Measurements from ENCODE around the gene CIB2.

The CIB2 gene

DNA sequence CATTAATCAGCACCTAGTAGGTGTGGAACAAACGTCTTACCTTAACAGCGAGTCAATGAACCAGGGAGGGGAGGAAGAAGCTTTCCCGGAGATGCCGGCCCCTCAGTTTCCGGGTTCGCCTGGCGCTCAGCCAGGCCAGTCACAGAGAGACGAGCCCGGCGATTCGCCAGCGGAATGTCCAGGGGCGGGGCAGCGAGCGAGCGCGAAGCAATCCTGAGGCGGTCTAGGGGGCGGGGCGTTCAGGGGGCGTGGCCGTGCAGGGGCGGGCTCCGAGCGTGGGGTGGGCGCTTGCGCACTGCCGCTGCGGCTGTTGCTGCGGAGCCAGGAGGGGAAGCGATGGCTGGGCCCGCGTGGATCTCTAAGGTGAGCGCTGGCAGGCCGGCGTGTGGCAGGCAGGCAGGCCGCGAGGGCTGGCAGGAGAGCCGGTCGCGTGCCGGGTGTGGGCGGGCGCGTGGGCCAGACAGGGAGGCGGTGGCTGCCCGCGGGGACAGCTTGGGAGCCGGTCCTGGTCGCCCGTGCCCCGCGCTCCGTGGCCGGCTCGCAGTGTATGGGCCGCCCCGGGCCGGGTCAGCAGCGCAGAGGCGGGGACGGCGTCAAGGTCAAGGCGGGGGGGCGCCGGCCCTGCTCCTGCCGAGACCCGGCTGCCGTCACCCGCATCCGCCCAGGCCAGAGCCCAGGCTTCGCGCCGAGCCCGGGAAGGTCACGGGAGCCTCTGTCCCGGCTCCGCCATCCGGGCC is 18.0 kb upstream of the CIB2 start, which contains the start of gene IDH3A:
IDH3A (plus strand) TSS at position 295 of the 737 bp plus-strand sequence; CDS start at position 337, 42 bp downstream.
- DNase-seq: peak; percentile 95

DNA sequence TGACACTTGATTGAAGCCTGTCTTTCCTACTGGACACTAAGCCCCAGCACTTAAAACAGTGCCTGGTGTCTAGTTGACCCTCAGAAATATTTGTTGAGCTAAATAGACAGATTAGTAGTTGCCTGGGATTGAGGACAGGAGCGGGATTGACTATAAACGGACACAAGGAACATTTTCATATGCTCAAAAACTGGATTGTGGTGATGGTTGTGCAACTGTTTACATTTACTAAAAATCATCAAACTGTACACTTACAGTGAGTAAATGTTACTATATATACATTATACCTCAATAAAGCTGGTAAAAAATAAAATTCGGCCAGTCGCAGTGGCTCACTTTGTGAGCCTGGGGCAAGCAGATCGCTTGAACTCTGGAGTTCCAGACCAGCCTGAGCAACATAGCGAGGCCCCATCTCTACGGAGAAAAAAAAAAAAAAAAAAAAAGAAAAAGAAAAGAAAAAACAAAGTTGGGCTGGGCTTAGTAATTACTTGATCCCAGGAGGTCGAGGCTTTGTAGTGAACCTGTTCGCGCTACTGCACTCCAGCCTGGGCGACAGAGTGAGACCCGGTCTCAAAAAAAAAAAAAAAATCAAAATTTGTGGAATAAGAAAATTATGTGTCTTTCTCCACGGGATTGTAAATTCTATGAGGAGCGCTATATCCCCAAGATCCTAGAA is 17.3 kb upstream of the CIB2 start:
- DNase-seq: no peak

DNA sequence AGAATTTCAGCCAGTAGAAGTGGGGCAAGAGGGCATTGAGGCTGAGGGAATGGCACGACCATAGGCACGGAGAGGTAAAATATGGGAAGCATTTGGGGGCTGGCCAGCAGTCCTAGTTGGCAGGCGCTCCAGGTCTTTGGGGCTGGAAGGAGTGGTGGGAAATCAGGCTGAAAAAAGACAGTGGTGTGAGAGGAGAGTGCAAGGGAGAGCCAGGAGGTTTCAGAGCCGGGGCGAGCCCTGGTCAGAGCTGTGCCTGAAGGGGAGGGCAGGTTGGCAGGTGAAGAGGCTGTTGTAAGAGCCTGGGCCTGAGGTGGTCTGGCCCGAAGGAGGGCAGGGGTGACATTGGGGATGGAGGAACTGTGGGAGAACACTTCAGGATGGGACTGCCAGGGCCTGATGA is 16.3 kb upstream of the CIB2 start:
- no peak for DNase-seq

DNA sequence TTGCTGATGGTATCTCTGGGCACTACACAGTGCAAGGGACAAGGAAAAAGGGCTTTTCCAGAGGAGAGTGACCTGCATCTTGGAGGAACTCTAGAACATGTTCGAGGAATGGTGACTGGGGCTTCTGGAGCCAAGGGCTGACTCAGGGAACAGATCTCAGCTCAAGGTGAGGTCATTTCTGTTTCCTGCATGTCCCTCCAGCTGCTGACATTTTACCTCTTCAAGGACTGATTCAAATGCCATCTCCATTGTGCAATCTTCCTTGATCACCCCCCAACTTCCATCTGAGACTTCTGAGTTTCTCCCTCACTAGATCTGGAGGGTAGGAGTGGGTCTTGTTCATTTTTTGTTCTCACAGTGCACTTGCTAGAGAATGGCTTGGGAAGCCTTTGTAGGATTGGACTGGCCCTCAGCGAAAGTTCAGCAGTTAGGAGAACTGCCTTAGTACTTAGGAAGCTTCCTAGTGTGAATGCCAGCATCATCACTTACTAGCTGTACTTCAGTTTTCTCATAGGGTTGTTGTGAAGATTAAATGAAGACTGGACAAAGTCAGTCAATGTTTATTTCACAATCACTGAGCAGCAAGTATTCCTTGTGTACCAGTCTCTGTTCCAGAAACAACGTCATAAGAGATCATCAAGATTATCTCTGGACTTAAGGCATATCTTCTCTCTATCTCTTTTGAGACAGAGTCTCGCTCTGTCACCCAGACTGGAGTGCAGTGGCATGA is 15.3 kb upstream of the CIB2 start:
- DNase-seq: no peak

DNA sequence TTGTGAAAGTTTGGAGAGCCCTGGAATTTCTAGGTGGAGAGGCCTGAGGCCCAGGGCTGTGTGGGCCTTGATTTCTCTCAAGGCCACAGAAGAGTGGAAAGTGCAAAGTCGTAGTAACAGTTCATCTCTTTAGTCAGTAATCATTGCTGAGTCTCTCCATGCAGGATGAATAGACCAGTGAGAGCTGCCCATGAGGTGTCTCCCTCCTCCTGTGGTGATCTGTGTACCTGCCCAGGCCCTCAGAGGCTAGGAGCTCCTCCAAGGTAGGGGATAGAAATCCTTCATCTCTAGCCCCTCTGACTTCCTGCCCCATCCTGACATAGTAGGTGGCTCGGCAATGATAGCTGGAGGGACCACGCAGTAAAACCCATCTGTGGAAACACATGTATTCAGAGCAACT is 11.1 kb upstream of the CIB2 start:
- DNase-seq: no peak

DNA sequence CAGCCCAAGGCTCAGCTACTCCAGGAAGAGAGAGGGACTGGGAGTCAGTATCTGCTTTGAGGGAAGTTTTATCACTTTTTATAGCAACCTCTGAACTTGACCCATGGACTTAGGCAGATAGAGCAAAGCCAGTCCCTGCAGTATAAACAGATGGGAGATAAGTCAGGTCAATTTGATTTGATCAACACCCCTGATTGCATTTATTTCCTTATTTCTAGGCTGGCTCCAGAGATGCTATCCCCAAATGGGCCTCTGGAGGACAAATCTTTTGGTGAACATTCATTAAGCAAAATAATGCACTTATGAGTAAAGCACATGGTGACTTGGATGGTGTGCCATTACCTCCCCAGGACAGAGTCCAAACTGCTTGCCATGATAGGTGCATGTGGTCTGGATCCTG is 9.0 kb upstream of the CIB2 start:
- no peak for DNase-seq

DNA sequence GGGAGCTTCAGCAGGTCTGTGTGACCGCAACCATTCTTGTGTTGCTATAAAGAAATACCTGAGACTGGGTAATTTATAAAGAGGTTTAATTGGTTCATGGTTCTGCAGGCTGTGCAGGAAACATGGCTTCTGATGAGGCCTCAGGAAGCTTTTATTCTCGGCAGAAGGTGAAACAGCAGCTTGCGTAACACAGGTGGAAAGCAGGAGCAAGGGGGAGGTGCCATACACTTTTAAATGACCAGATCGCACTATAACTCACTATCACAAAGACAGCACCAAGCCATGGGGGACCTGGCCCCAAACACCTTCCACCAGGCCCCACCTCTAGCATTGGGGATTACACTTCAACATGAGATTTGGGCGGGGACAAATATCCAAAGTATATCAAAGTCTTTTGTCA is 8.3 kb upstream of the CIB2 start:
- DNase-seq: no peak

DNA sequence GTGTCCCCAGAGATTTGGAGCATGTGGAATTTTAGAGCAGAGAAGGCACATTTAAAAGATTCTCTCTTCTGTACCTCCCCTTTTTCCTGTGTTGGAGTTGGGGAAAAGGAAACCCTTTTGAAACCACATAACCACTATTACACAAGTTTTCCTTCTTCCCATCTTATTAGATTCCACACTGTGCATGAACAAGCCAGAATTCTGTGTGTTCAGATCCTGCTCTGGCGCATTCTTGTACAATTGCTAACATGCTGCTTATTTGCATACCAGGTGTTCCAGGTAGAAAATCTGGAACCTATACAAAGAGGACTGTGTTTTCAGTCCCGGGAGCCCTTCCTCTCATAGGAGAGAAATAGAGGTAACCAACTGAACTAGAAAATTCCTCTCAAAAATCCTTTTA is 2.6 kb upstream of the CIB2 start:
- no peak for DNase-seq

DNA sequence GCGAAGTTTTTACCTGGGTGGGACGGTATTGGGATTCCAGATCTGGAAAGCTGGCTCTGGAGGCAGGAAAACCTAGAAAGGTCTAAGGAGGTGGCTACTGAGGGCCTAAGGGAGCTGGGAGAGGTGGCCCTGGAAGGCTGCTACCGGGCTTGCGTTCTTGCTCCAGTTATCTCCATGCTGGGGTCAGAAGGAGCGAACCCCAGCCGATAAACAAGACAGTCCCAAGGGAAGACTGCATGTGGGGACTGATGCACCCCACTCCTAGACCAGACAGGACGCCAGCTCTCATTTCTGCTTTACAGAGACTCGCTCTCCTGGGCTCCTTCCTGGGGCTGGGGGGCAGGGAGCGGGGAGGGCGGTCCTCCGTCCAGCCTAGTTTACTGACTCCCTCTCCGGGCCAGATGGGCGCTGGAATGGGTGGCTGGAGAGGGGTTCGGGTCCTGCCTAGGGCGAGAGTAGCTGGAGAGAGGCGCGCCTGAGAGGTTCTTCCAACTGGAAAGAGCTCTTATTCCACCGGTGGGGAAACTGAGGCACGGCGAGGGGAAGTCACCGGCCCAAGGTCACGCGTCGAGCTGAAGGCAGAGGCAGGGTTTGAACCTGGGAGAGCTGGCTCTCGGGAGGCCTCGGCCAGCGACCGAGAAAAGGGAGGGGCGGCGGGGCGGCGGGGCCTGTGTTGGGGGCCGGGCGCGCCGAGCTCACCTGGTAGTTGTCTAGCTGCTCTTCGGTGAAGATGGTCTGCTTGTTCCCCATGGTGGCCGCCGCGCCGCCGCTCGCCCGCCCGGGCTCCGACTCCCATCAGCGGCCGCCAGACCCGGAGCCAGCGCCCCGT is 565 bp downstream of the CIB2 start:
- DNase-seq: peak; percentile 39

DNA sequence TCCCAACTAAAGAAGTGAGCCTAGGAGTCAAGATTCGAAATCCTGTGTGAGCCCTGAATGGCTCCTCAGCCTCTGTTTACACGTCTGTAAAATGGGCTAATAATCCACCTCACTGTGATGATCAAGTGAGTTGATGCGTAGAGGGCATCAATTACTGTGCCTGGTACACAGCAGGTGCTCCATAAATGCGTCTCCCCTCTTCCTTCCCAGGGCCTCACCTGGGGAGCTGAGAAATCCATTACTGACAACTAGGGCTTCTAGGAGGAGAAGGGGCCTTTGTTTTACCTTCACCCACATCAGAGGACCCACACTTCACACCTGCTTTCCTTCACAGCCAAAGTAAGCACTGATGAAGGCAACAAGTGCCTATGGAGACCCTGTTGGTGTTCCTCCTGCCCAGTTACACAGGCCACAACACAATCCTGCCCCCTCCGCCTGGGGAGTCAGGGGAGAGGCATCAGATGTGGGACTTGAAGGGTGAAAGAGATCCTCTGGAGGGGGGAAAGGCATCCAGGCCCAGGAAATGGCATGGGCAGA is 1.4 kb downstream of the CIB2 start:
- no peak for DNase-seq

DNA sequence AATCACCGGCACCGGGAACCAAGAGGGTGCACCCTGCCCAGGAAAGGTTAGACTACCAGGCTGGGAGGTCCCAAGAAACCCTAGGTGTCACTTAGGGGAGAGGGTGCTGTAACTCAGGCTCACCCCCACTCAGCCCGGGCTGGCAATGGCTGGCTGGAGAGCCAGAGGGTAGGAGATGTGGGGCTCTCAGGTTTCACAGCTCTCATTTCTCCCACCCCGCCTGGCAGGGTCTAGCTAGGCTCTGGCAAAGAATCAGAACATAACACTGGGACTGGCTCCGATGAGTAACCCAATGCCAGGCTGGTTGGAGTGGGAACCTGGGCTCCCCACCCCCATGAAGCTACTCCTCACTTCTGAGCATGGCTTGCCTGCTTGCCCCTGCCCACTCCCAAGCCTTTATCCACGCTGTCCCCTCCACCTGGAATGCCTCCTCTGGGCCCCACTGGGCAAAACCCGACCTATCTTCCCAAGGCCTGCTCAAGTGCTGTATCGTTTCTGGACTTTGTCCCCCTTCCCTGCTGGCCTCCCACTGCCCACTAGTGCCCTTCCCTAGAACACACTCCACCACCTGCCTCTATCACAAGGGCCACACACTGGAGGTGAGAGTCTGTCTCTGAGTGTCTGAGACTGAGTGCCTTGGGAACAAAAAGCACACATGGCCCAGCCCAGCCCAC is 2.0 kb downstream of the CIB2 start:
- DNase-seq: no peak

DNA sequence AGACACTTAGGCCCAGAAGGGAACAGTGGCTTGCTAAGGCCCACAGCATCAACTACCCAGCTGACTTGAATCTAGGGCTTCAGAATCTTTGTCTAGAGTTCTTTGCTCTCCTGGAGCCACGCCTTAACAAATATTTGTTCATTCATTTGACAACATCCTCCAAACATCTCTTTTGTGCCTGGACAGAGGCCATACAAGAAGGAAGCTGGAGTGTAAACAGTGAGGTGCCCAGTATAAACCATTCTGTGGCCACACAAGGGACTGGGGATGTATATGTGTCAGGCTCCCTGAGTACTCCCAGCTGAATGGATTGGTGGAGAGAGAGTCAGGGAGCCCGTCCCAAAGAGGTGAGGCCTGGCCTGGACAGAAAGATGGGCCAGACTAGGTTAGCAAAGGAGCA is 3.4 kb downstream of the CIB2 start:
- peak; percentile 9 for DNase-seq

DNA sequence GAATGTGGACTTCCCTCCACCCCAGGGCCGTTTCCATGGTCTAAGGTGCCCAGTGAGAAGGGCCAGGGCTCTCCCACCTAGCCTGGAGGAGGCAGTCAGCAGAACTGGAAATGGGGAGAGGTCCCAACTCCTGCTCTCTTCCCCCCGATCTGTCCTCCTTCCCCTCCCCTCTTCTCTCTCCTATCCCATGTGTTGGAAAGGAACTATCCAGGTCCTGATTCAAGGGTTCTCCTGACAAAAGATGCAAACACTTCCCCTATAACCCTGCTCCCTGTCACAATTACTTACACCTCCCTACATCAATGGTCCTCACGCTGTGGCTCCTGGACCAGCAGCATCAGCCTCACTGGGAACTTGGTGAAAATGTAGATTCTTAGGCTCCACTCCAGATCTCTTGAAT is 6.0 kb downstream of the CIB2 start:
- DNase-seq: no peak

DNA sequence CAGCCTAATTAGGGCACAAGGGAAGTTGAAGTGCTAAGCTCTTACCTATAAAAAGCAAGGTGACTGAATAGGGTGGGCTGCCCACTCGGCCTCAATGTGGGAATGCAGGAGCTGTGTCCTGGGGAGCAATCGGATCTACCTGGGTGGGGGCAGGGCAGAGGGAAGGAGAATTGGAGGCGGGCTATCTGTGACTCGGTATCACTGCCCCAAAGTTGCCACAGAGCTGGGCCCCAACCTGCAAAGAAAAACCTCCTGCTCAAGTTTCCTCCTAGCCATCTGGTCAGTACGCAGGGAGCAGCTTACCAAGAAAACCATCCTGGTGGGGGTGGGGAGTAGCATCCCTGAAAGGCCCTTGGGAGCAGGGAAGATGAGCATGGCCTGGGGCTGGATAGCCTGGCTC is 10.7 kb downstream of the CIB2 start:
- no peak for DNase-seq

DNA sequence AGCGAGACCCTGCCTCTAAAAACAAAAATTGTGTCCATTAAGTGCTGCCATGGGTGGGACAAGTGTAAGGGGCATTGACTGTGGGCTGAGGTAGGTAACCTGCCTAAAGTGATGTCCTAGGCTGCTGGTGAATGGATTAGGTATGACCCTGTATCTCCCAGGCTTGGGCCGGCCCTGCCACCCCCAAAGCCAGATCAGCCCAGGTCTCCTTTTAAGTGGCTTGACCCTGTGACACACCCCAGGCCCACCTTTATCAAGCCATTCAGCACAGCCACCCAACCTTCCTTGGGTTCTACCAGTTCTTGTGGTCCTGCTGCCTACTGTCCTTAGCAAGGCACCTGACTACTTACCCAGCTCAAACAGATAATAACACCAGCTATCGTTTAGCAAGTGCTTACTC is 18.7 kb downstream of the CIB2 start:
- no peak for DNase-seq

DNA sequence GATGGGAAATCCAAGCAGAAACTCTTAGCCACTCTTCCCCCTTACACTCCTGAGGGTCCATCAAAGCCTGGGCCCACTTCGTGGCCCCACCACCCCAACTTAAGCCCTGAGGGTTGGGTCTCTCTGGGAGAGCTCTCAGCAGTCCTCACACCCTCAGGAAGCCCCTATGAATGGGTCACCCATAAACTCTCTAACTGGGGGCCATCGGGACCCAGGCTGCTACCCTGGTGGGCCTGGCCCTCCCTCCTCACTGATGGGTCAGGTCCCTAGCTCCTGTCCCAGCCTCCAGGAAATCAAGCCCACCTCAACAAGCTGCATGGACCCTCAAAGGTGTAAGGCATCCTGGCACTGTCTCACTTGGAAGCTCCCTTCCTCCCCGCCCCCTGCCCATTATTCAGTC is 19.5 kb downstream of the CIB2 start:
- DNase-seq: no peak

DNA sequence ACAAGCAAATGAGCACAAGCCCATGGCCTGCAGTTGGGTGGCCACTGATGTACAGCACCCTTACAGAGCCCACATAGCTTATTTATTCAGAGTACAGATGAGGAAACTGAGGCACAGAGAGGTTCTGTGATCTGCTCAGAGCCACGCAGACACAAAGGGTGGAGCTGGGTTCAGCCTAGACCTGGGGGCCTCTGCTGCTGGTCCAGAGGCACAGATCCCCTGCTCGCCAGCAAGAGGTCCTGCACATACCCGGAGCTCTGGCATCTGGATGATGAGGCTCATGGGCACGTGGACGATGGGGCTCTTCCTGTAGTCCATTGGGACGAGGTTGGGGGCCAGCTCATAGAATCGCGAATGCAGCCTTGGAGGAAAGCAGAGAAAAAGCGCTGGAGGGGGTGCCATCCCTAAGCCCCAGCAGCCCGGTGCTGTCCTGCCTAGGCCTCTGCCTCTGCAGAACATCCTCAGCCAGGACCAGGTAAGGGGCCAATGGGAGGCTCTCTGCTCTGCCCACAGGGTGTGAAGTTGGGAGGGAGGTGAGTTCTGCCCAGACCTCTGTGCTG is 20.2 kb downstream of the CIB2 start:
- no peak for DNase-seq

DNA sequence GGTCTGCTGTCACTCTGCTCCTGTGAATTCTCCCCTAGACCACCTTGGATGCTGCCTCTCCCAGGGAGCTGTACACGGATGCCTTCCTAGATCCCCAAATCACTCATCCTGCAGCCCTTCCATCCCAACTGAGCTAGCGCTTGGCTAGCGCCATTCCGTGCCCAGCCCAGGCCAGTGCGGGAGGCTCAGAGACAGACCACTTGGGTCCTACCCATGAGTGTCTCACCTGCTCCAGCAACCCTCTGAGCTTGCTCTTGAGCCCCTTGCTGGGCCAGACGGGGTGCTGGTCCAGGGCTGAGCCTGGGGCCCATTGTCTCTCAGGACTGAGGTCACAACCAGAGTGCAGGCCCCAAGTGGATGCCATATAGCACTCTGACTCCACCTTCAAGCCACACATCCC is 21.1 kb downstream of the CIB2 start:
- no peak for DNase-seq

DNA sequence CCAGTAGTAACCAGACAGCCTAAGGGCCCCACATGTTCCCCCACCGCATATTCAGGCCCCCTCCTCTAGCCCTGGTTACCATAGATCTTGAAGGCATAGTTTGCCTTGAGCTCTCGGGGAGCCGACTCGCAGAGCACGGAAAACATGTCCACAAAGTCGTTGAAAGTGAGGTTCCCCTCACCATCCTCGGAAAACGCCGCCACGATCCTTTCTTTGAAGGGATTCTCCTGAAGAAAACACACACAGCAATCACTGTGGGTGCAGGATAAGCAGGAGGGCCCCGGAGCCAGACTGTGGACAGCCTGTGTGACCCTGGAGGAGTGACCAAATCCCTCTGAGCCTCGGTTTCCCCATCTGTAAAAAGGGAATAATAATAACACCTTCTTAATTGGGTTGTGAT is 22.1 kb downstream of the CIB2 start:
- DNase-seq: no peak

DNA sequence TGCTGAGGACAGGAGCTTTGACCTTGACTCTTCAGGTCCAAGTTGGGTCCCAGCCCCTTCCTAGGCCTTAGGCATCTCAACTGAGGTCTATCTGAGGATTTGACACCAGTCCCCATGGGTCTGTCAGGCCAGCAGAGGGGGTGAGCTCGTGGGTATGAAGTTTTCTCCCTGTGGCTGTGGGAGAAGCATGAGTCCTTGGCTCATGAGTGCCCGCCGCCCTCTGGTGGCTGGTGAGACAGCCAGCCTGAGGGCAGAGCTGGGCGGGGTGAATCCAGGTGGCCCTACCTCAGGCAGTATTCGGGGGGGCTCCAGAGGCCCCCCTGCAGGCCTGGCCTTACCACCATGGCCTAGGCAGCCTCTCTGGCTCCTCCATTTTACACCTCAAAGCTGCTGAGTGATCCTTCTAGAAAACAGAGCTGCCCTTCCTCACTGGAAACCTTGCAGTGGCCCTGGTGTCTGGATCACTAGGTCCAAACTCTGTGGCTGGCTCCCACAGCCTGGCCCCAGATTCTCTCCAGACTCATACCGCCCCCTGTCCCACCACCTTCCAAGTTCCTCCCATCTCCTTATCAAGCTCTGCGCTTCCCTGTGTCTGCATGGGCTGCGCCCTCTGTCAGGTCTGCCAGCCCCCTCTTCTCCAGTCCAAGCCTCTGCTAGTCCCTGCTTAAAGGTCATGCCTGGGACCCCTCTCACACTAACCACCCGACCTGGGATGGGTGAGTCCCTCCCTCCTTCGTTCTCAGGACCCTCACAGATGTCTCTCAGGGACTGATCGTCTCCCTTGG is 22.8 kb downstream of the CIB2 start:
- DNase-seq: peak; percentile 41

DNA sequence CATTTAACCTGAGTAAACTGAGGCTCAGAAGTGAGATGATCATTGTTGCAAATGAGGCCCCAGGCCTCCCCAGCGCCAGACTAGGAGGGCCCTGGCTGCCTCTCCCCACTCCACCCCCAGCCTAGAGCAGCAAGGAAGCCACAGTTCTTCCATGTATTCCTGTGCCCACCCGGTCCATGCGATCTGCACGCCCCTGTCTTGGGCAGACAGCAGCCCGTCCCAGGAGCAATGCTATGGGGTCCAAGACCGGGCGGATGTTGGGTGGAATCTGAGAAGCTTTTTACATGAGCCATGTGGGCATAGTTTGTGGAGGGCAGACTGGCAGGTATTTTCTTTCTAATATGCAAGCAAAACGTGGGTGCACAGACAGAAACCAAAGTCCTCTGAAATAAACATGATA is 23.8 kb downstream of the CIB2 start:
- no peak for DNase-seq
